Keratinocyte (primary cell): ENCODE data around the gene SMYD3. TPM values are rescaled to one million over a fixed set of nuclear protein-coding genes. Genes with fewer than 3 reads are reported as not detected.

Experiments
- DNase-seq: peaks from one replicate; pipeline ENCODE4 v3.0.0-alpha.2; 2011; ENCODE audit warnings: low read depth, missing footprints, low spot score
- FAIRE-seq: peaks from 2 replicates; lab custom pipeline; 2011; peaks lifted over from hg19 to GRCh38; lab: Jason Lieb, UNC
- H2AFZ ChIP-seq: 2 replicates; pipeline ENCODE4 v1.6.0; 2012; ENCODE audit warnings: low read length, control low read depth, inconsistent platforms; ENCODE audit not compliant: control insufficient read depth
- H3K27ac ChIP-seq: 2 replicates; pipeline ENCODE4 v1.5.1; 2011; ENCODE audit warnings: low read length; ENCODE audit not compliant: control insufficient read depth, insufficient read depth
- H3K27me3 ChIP-seq: 3 replicates; pipeline ENCODE4 v1.6.0; 2011; ENCODE audit warnings: low read length; ENCODE audit not compliant: control insufficient read depth, insufficient read depth; ENCODE audit errors: extremely low read depth
- H3K36me3 ChIP-seq, 2 experiments: 2 replicates in 1 of 2; 3 replicates in 1 of 2; pipeline ENCODE4 v1.5.1; 2011; ENCODE audit warnings: low read length in 2 of 2, mild to moderate bottlenecking in 1 of 2; ENCODE audit not compliant: control insufficient read depth in 2 of 2, insufficient read depth in 2 of 2; ENCODE audit errors: extremely low read depth in 1 of 2
- H3K4me1 ChIP-seq: 3 replicates; pipeline ENCODE4 v1.5.1; 2011; ENCODE audit warnings: low read length; ENCODE audit not compliant: control insufficient read depth, insufficient read depth; ENCODE audit errors: extremely low read depth
- H3K4me2 ChIP-seq: 3 replicates; pipeline ENCODE4 v1.6.0; 2011; ENCODE audit warnings: low read depth, low read length; ENCODE audit not compliant: control insufficient read depth, insufficient read depth; ENCODE audit errors: extremely low read depth
- H3K4me3 ChIP-seq, 3 experiments: fragments of 200-600 bp in 1 of 3; sonication (generic) in 1 of 3; 2 replicates in 2 of 3; 3 replicates in 1 of 3; pipeline ENCODE4 v1.5.1; 2011 to 2016; ENCODE audit warnings: low read length in 3 of 3, mild to moderate bottlenecking in 3 of 3, control low read depth in 2 of 3, inconsistent platforms in 1 of 3, low read depth in 1 of 3, mixed read lengths in 1 of 3, mixed run types in 1 of 3, moderate library complexity in 1 of 3; ENCODE audit not compliant: control insufficient read depth in 2 of 3, insufficient read depth in 2 of 3; ENCODE audit errors: extremely low read depth in 1 of 3
- H3K79me2 ChIP-seq: 2 replicates; pipeline ENCODE4 v1.6.0; 2012; ENCODE audit warnings: low read length; ENCODE audit not compliant: control insufficient read depth, insufficient read depth
- H3K9ac ChIP-seq: 3 replicates; pipeline ENCODE4 v1.6.0; 2011; ENCODE audit warnings: low read length; ENCODE audit not compliant: control insufficient read depth, insufficient read depth; ENCODE audit errors: extremely low read depth
- H3K9me1 ChIP-seq: 3 replicates; pipeline ENCODE4 v1.6.0; 2011; ENCODE audit warnings: low read length; ENCODE audit not compliant: control insufficient read depth, insufficient read depth; ENCODE audit errors: extremely low read depth
- H3K9me3 ChIP-seq: 2 replicates; pipeline ENCODE4 v1.5.1; 2012; ENCODE audit warnings: low read depth, low read length; ENCODE audit not compliant: control insufficient read depth
- H4K20me1 ChIP-seq: 3 replicates; pipeline ENCODE4 v1.6.0; 2011; ENCODE audit warnings: low read length; ENCODE audit not compliant: control insufficient read depth, insufficient read depth; ENCODE audit errors: extremely low read depth
- CTCF ChIP-seq, 3 experiments: IDR thresholded peaks in 1 of 3; conservative IDR thresholded peaks in 1 of 3; optimal IDR thresholded peaks in 1 of 3; 2 replicates in 2 of 3; 3 replicates in 1 of 3; pipeline versions ENCODE3 to v1.5.1; 2011; ENCODE audit warnings: low read length in 3 of 3, mild to moderate bottlenecking in 3 of 3, moderate library complexity in 2 of 3, control low read depth in 1 of 3, inconsistent platforms in 1 of 3; ENCODE audit not compliant: insufficient read depth in 2 of 3; ENCODE audit errors: extremely low read depth in 1 of 3
- EZH2 ChIP-seq: IDR thresholded peaks from one replicate; pipeline ENCODE4 v1.6.1; 2012; ENCODE audit warnings: inconsistent platforms, mild to moderate bottlenecking, low read length, moderate library complexity
- dilution Hi-C: fragments of 300-500 bp; cut with MboI; formaldehyde crosslinking; loops from one replicate; pipeline ENCODE4 v1.7.0; 2020; ENCODE audit warnings: low sequenced_read_pairs; ENCODE audit not compliant: extremely low pct_ligation_motif_present
- polyA plus RNA-seq, 5 experiments: library from polyadenylated mRNA; depleted of rRNA in 3 of 5; stranded (reverse) in 3 of 5; stranded (forward) in 1 of 5; unstranded in 1 of 5; fragments of >200 nt; gene quantifications; 1 replicate in 1 of 5; 2 replicates in 3 of 5; 3 replicates in 1 of 5; pipeline versions ENCODE4 v1.2.1 to v1.2.3, GENCODE V29; 2011 to 2012; ENCODE audit warnings: missing spikeins in 2 of 5, low read depth in 1 of 5, low replicate concordance in 1 of 5

The SMYD3 gene
- polyA plus RNA-seq, 1 donor (not counting 4 experiments of a cell fraction or from before 2014, with no cell fraction given) = 31.0 TPM

GRCh38 chr1:246527402-246528088, 20.5 kb upstream of the SMYD3 start:
- dilution Hi-C loops = no loop called here
- TF ChIP-seq CTCF (optimal IDR thresholded peaks at IDR 0.05 in 1 of 3, IDR thresholded peaks at IDR 0.05 in 1 of 3, conservative IDR thresholded peaks at IDR 0.05 in 1 of 3; ENCODE audit: extremely low read depth in 1 of 3, insufficient read depth in 2 of 3, low read length in 3 of 3) = no peak
- no peak for TF ChIP-seq EZH2
- FAIRE-seq = no peak

GRCh38 chr1:246526915-246527314, 19.8 kb upstream of the SMYD3 start:
- H3K79me2 ChIP-seq = no peaks in the 10 kb centered on the region
- no peaks in the 10 kb centered on the region for H3K9me1 ChIP-seq
- no peak overlapping the region for H3K4me2 ChIP-seq
- peaks cover 8% of the 10 kb centered on the region for H3K9me3 ChIP-seq
- FAIRE-seq (no peak), DNase-seq (no peak)
- no peak for TF ChIP-seq CTCF (optimal IDR thresholded peaks at IDR 0.05 in 1 of 3, IDR thresholded peaks at IDR 0.05 in 1 of 3, conservative IDR thresholded peaks at IDR 0.05 in 1 of 3; ENCODE audit: extremely low read depth in 1 of 3, insufficient read depth in 2 of 3, low read length in 3 of 3)
- TF ChIP-seq EZH2 = no peak
- no peaks in the 10 kb centered on the region for H3K36me3 ChIP-seq
- no peaks in the 10 kb centered on the region for H3K4me1 ChIP-seq
- H2AFZ ChIP-seq = no peak overlapping the region
- H3K27me3 ChIP-seq = no peaks in the 10 kb centered on the region
- no peak overlapping the region for H3K4me3 ChIP-seq
- no peak overlapping the region for H3K9ac ChIP-seq
- H4K20me1 ChIP-seq = no peaks in the 10 kb centered on the region
- dilution Hi-C loops = no loop called here
- H3K27ac ChIP-seq = no peak overlapping the region

More at GRCh38 chr1:246527402-246528088, 20.5 kb upstream of the SMYD3 start:
- Histone ChIP-seq H3K36me3 (no peaks in the 10 kb centered on the region), H3K9ac (no peak overlapping the region), H3K9me3 (peaks cover 6% of the 10 kb centered on the region), H3K4me2 (no peak overlapping the region), H2AFZ (no peak overlapping the region), H4K20me1 (no peaks in the 10 kb centered on the region), H3K9me1 (no peaks in the 10 kb centered on the region), H3K27me3 (no peaks in the 10 kb centered on the region), H3K4me3 (no peak overlapping the region), H3K79me2 (no peaks in the 10 kb centered on the region), H3K27ac (no peak overlapping the region), H3K4me1 (no peaks in the 10 kb centered on the region)
- DNase-seq = no peak
